ENCODE data around the gene C1QTNF9B.
"Not testable (repeated sequence)": the region's sequence is repeated elsewhere in the genome, so short reads cannot be mapped to it uniquely, and the experiment has no call there.

The C1QTNF9B gene

GRCh38 chr13:23889615-23890607 lies 7.4 kb downstream of the C1QTNF9B start:
- peak overlapping the region; percentile 88 for H3K4me2 ChIP-seq (ENCODE audit: low read length)
- H4K20me1 ChIP-seq (ENCODE audit: insufficient read depth, low read length) = no peaks in the 10 kb centered on the region
- H3K9ac ChIP-seq (ENCODE audit: low read length) = peak overlapping the region; percentile 65
- no peaks in the 10 kb centered on the region for H3K36me3 ChIP-seq (replicated peaks; ENCODE audit: low read depth, low read length)
- peaks cover 21% of the 10 kb centered on the region for H3K79me2 ChIP-seq (ENCODE audit: low read length)
- H3K27me3 ChIP-seq (ENCODE audit: low read depth, low read length) = no peaks in the 10 kb centered on the region
- peak overlapping the region; percentile 25 for H3K27ac ChIP-seq (ENCODE audit: low read length)
- peak overlapping the region; percentile 93 for H3K4me3 ChIP-seq (ENCODE audit: low read length)
- H2AFZ ChIP-seq (ENCODE audit: low read depth, low read length) = peak overlapping the region; percentile 98
- H3K9me3 ChIP-seq (ENCODE audit: insufficient read depth, low read length) = no peaks in the 10 kb centered on the region
- H3K4me1 ChIP-seq (ENCODE audit: low read length) = peaks cover 7% of the 10 kb centered on the region
- TF ChIP-seq EZH2phosphoT487 (IDR thresholded peaks at IDR 0.05; ENCODE audit: low read depth) = no peak
- peak; percentile 53 for TF ChIP-seq CTCF (IDR thresholded peaks at IDR 0.05; ENCODE audit: low read depth, low read length)

DNA sequence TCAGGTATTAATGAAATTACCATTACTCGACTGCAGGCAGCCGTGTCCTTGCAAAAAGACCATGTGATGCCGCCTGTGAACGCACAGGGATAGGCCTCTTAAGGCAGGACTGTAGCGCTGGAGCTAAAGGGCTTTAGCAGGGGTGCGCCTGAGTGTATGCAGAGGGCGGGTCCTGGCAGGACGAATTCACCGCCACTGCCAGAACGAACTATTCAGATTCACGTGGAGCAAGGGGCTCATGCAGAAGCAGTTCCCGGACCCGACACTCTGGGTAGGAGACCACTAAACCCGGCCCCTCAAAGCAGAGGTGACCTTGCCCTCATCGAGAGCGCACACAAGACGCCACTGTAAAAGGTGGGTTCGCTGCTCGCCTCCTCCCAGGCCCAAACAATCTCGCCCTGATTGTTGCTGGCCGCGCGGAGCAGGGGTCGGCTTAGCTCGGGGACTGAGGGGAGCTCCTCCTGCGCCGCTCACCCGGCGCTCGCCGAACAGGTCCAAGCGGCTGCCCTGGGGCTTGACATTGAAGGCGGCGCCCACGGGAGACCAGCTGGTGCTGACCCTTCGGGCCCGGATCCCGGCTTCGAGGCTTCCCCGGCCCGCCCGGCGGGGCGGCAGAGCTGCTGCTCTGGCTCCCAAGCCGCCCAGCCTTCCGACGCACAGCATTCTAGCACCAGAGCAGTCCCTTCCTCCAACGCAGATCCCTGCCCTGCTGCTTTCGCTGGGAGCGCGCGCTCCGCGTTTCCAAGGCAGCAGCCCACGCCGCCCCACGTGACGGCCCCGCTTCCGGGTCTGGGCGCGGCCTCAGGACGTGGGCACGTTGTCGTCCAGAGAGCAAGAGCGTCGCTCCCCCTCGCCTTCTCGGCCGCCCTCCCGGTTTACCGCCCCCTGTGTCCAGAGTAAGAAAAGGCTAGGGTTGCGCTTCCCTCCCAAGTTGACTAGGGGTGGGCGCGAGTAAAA lies 8.4 kb downstream of the C1QTNF9B start, which contains the start of gene MIPEP:
MIPEP (minus strand) TSS at position 743 of the 957 bp plus-strand sequence; CDS start at position 663, 80 bp downstream.
- Histone ChIP-seq H3K79me2 (ENCODE audit: low read length) (peaks cover 21% of the 10 kb centered on the region), H3K4me3 (ENCODE audit: low read length) (peak within 1 kb of the TSS; percentile 93), H4K20me1 (ENCODE audit: insufficient read depth, low read length) (no peaks in the 10 kb centered on the region), H3K27ac (ENCODE audit: low read length) (peak within 1 kb of the TSS; percentile 25), H3K9ac (ENCODE audit: low read length) (peak within 1 kb of the TSS; percentile 71), H3K27me3 (ENCODE audit: low read depth, low read length) (no peaks in the 10 kb centered on the region), H3K9me3 (ENCODE audit: insufficient read depth, low read length) (no peaks in the 10 kb centered on the region), H3K36me3 (replicated peaks; ENCODE audit: low read depth, low read length) (peaks cover 3% of the 10 kb centered on the region), H3K4me2 (ENCODE audit: low read length) (peak within 1 kb of the TSS; percentile 88), H3K4me1 (ENCODE audit: low read length) (peaks cover 7% of the 10 kb centered on the region), H2AFZ (ENCODE audit: low read depth, low read length) (peak within 1 kb of the TSS; percentile 98)
- TF ChIP-seq CTCF (IDR thresholded peaks at IDR 0.05; ENCODE audit: low read depth, low read length) = peak; percentile 75
- TF ChIP-seq EZH2phosphoT487 (IDR thresholded peaks at IDR 0.05; ENCODE audit: low read depth) = no peak

DNA sequence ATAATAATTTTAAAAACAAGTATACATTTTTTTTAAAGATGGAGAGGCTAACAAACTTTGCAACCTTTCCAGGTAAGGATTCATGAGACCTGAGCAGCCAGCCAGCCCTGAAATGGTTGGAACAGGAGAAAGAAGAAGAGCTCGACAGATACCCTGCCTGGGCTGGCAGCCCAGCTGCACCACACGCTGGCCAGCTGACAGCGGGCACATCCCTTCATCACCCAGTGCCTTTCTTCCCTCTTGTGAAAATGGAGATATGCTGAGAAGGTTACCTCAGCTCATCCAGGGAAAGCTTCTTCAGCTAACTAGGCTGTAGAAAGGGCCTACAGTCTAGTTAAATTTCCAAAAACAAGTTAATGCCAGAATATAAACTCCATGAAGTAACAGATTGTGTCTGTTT lies 12.9 kb downstream of the C1QTNF9B start:
- H2AFZ ChIP-seq (ENCODE audit: low read depth, low read length); H3K4me2 ChIP-seq (ENCODE audit: low read length); H3K36me3 ChIP-seq (replicated peaks; ENCODE audit: low read depth, low read length); H4K20me1 ChIP-seq (ENCODE audit: insufficient read depth, low read length); H3K27ac ChIP-seq (ENCODE audit: low read length); H3K4me1 ChIP-seq (ENCODE audit: low read length); H3K27me3 ChIP-seq (ENCODE audit: low read depth, low read length); H3K9ac ChIP-seq (ENCODE audit: low read length); H3K4me3 ChIP-seq (ENCODE audit: low read length); H3K9me3 ChIP-seq (ENCODE audit: insufficient read depth, low read length): not testable (repeated sequence)
- H3K79me2 ChIP-seq (ENCODE audit: low read length) = peaks cover 21% of the 10 kb centered on the region

GRCh38 chr13:23883255-23883654 lies 14.0 kb downstream of the C1QTNF9B start:
- H3K4me2 ChIP-seq (ENCODE audit: low read length) = no peak overlapping the region
- no peaks in the 10 kb centered on the region for H3K9me3 ChIP-seq (ENCODE audit: insufficient read depth, low read length)
- no peaks in the 10 kb centered on the region for H3K27me3 ChIP-seq (ENCODE audit: low read depth, low read length)
- no peak overlapping the region for H3K27ac ChIP-seq (ENCODE audit: low read length)
- no peaks in the 10 kb centered on the region for H4K20me1 ChIP-seq (ENCODE audit: insufficient read depth, low read length)
- no peak overlapping the region for H3K4me3 ChIP-seq (ENCODE audit: low read length)
- peaks cover 18% of the 10 kb centered on the region for H3K36me3 ChIP-seq (replicated peaks; ENCODE audit: low read depth, low read length)
- no peak overlapping the region for H3K9ac ChIP-seq (ENCODE audit: low read length)
- H3K79me2 ChIP-seq (ENCODE audit: low read length) = peaks cover 13% of the 10 kb centered on the region; the same call in 1 of the 2 replicates
- H3K4me1 ChIP-seq (ENCODE audit: low read length) = peaks cover 6% of the 10 kb centered on the region
- no peak for TF ChIP-seq EZH2phosphoT487 (IDR thresholded peaks at IDR 0.05; ENCODE audit: low read depth)
- no peak for TF ChIP-seq CTCF (IDR thresholded peaks at IDR 0.05; ENCODE audit: low read depth, low read length)
- no peak overlapping the region for H2AFZ ChIP-seq (ENCODE audit: low read depth, low read length)

- H3K27me3 ChIP-seq (ENCODE audit: low read depth, low read length); H3K4me3 ChIP-seq (ENCODE audit: low read length); H3K27ac ChIP-seq (ENCODE audit: low read length); H3K4me2 ChIP-seq (ENCODE audit: low read length); H2AFZ ChIP-seq (ENCODE audit: low read depth, low read length); H4K20me1 ChIP-seq (ENCODE audit: insufficient read depth, low read length); H3K9me3 ChIP-seq (ENCODE audit: insufficient read depth, low read length); H3K9ac ChIP-seq (ENCODE audit: low read length); H3K4me1 ChIP-seq (ENCODE audit: low read length); H3K79me2 ChIP-seq (ENCODE audit: low read length): not testable (repeated sequence)
- peaks cover 22% of the 10 kb centered on the region for H3K36me3 ChIP-seq (replicated peaks; ENCODE audit: low read depth, low read length)
Observed at GRCh38 chr13:23881402-23881800, 15.9 kb downstream of the C1QTNF9B start.

Data from OCI-LY3 (cell line).